ENCODE measurements around the gene PYDC1.
"Not testable (repeated sequence)": the region's sequence is repeated elsewhere in the genome, so short reads cannot be mapped to it uniquely, and the experiment has no call there.

Gene PYDC1

DNA sequence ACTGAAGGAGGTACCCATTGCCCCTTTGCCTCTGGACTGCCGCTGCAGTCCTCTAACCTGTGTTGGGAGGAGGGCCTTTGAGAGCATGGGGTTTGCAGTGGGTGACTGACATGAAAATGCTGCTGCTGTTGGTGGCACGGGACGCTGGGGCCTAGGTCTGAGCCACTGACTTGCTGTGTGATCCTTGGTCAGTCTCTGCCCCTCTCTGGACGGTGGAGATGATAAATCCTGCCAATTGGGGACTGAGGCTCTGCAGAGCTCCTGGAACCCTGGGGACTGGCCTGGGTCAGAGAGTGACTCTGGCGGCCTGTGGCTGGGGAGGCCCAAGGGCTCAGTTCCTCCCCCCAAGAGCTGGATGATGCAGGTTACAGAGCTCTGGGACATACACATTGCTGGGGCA, 6.1 kb upstream of the PYDC1 start:
- DNase-seq (ENCODE audit: low read depth in 3 of 3, low spot score in 1 of 3), result no peak

DNA sequence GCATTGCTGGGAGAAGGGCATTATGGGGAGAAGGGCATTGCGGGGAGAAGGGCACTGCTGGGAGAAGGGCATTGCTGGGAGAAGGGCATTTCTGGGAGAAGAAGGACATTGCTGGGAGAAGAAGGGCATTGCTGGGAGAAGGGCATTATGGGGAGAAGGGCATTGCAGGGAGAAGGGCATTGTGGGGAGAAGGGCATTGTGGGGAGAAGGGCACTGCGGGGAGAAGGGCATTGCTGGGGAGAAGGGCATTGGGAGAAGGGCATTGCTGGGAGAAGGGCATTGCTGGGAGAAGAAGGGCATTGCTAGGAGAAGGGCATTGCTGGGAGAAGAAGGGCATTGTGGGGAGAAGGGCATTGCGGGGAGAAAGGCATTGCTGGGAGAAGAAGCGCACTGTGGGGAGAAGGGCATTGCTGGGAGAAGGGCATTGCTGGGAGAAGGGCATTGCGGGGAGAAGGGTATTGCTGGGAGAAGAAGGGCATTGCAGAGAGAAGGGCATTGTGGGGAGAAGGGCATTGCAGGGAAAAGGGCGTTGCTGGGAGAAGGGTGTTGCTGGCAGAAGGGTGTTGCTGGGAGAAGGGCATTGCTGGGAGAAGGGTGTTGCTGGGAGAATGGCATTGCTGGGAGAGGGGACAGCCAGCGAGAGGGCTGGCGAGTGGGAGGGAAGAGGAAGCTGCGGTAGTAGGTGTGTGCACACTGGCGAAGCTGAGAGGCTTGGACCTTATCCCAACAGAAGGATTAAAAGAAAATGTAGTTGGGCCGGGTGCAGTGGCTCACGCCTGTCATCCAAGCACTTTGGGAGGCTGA, 4.6 kb upstream of the PYDC1 start:
- DNase-seq (ENCODE audit: low read depth in 3 of 3, low spot score in 1 of 3), result no peak

DNA sequence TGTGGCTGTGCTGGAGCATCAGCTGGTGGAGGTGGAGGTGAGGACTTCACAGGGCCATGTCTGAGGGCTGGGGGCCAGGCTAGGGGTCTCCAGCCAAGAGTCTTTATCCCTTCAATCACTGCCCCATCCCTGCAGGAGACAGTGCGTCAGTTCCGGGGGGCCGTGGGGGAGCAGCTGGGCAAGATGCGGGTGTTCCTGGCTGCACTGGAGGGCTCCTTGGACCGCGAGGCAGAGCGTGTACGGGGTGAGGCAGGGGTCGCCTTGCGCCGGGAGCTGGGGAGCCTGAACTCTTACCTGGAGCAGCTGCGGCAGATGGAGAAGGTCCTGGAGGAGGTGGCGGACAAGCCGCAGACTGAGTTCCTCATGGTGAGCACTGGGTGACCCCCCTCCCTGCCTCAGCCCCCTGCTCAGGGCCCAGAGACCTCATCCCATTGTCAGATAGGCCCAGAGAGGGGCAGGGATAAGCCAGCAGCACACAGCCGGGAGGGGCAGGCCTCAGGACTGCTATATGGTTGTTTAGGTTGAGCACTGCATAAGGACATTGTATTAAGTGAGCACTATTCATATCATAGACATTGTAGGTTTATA, 2.3 kb upstream of the PYDC1 start:
- no peak for DNase-seq (ENCODE audit: low read depth in 3 of 3, low spot score in 1 of 3)

- no peak for DNase-seq (ENCODE audit: low read depth in 3 of 3, low spot score in 1 of 3)
Observed at GRCh38 chr16:31217136-31217530, 198 bp upstream of the PYDC1 start.

GRCh38 chr16:31215287-31216162, 1.4 kb downstream of the PYDC1 start:
- no peak for DNase-seq (ENCODE audit: low read depth in 3 of 3, low spot score in 1 of 3)

DNA sequence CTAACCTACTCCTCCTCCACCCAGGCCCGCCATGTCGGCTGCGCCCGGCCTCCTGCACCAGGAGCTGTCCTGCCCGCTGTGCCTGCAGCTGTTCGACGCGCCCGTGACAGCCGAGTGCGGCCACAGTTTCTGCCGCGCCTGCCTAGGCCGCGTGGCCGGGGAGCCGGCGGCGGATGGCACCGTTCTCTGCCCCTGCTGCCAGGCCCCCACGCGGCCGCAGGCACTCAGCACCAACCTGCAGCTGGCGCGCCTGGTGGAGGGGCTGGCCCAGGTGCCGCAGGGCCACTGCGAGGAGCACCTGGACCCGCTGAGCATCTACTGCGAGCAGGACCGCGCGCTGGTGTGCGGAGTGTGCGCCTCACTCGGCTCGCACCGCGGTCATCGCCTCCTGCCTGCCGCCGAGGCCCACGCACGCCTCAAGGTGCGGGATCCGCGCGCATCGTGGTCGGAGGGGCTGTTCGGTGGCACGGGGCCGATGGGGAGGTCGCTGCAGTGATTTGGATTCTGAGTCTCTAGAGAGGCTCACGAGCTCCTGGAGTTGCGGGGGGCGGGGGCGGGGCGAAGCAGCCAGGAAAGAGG, 2.1 kb downstream of the PYDC1 start:
- no peak for DNase-seq (ENCODE audit: low read depth in 3 of 3, low spot score in 1 of 3)

GRCh38 chr16:31213877-31214707, 2.8 kb downstream of the PYDC1 start, which contains the start of gene TRIM72:
TSS of gene TRIM72 (plus strand) at chr16:31214119. CDS start at chr16:31214739, 620 bp downstream.
- no peak for DNase-seq (ENCODE audit: low read depth in 3 of 3, low spot score in 1 of 3)

DNA sequence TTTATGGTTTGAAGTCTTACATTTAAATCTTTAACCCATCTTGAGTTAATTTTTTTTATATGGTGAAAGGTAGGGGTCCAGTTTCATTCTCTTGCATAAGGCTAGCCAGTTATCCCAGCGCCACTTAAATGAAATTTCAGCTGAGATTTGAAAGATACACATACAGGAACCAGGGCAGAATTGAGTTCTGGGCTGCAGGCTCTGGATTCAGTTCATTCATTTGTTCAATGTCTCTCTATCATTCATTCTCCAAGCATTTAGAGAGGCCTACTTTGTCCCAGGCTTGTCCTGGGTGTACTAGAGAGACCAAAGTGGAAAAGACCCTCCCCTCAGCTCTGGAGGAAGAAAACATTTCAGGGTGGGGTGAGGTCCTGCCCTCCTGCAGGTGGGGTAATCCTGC, 3.6 kb downstream of the PYDC1 start:
- no peak for DNase-seq (ENCODE audit: low read depth in 3 of 3, low spot score in 1 of 3)

- DNase-seq (ENCODE audit: low read depth in 3 of 3, low spot score in 1 of 3), result no peak
Observed at GRCh38 chr16:31206776-31207175, 10.2 kb downstream of the PYDC1 start.

DNA sequence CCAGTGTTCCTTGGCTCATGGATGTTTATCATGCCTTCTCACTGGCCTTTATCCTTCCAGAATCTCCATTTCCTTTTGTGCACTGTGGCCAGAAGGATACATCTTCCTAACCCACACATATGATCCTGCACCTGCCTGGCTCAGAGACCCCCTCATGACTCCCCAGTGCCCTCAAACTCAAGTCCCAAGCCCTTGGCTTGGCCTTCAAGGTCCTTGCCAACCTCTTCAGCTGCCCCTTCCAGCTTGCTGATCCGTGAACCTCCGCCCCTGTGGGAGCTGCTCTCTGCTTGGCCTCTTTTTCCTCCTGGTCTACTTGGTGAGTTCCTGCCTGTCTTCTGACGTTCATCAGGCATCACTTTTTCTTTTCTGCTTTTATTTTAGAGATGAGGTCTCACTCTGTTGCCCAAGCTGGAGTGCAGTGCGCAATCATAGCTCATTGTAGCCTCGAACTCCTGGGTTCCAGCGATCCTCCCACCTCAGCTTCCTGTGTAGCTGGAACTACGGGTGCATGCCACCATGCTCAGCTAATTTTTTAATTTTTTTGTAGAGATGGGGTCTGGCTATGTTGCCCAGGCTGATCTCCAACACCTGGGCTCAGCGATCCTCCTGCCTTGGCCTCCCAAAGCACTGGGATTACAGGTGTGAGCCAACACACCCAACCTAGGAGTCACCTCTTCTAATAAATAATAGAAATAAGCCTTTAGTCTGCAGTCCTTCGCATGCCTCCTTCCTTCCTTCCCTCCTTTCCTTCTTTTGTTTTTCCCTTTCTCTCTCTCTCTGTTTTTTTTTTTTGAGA, 11.9 kb downstream of the PYDC1 start:
- DNase-seq (ENCODE audit: low read depth in 3 of 3, low spot score in 1 of 3), result no peak

DNA sequence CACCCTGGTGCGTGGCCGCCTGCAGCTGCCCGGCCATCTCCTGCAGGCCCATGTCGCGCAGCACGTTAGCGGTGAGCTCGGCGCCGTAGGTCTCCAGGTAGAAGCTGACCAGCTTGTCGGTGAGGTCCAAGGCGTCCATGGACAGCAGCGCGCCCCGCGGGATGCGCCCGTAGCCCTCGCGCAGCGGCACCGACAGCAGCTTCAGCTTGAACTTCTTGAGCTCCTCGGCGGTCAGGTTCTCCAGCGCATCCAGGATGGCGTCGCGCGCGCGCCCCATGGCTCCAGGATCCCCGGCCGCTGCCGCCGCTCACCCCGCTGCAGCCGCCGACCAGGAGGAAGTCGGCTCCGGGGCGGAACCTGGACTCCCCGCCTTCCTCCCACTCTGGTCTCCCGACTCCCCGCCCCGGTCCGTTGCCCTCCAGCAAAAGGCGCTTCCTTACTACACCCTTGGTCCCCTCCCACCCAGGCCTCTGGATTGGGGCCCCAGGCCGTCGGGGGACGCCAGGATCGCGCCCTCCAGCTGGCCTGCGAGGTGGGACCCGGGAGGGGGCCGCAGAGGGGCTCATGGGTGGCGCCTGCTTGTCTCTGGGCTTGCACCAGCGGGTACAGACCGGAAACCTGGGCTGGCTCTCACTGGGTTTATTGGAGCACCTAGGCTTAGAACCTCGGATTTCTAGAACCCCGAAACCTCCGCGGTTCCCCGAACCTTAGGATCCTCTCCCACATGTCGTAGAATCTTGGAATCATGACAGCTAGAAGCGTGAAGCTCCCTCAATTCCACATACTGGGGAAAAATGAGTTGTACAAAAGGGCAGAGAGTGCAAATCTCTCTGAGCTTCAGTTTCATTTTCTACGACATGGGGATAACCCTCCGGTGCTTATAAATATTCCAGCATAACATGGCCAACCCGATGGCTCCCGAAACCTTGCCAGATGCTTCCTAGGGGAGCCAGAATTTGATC, 14.2 kb downstream of the PYDC1 start, which contains the start of gene PYCARD:
Gene PYCARD (minus strand): TSS at position 347 of the 962 bp plus-strand sequence. CDS start 70 bp downstream, at position 277.
- DNase-seq (ENCODE audit: low read depth in 3 of 3, low spot score in 1 of 3), result no peak

DNA sequence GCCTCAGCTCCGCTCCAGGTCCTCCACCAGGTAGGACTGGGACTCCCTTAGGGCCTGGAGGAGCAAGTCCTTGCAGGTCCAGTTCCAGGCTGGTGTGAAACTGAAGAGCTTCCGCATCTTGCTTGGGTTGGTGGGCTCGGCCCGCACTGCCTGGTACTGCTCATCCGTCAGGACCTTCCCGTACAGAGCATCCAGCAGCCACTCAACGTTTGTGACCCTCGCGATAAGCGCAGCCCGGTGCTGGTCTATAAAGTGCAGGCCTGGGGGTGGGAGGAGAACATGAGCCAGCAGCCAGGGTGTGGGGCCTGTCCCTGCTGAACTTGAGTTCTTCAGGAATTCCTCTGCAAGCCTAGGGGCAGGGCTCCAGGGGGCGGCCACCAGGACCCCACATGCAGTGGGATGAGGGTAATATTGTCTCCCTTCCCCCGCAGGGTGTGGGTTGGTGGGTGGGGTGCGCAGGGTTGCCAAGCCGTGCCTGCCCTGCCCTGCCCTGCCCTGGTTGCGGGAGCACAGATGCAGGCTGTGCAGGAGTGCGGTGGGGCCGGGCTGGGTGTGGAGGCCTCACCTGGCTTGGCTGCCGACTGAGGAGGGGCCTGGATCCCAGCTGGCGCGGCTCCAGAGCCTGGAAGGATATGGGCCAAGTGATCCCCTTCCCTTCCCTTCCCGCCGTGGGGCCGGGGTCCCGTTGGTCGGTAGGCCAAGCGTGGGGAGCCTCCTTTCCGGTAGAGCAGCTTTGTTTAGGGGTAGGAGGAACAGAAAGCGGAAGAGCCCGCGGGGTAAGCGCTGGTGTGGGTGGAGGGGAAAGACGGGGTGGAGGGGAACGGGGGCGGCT, 15.1 kb downstream of the PYDC1 start:
- DNase-seq (ENCODE audit: low read depth in 3 of 3, low spot score in 1 of 3), result no peak

GRCh38 chr16:31200821-31201568, 15.9 kb downstream of the PYDC1 start:
- DNase-seq (ENCODE audit: low read depth in 3 of 3, low spot score in 1 of 3), result no peak

DNA sequence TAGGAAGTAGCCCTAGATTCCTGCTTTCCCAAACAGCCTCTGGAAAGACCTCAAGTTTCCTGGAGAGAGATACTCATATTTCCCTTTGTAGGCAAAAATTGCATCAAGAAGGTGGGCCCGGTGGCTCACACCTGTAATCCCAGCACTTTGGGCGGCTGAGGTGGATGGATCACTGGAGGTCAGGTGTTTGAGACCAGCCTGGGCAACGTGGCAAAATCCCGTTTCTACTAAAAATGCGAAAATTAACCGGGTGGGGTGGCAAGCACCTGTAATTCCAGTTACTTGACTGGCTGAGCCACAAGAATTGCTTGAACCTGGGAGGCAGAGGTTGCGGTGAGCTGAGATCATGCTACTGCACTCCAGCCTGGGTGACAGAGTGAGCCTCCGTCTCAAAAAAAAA, 16.8 kb downstream of the PYDC1 start:
- not testable (repeated sequence) for DNase-seq (ENCODE audit: low read depth in 3 of 3, low spot score in 1 of 3)

GRCh38 chr16:31199430-31200041, 17.4 kb downstream of the PYDC1 start:
- no peak for DNase-seq (ENCODE audit: low read depth in 3 of 3, low spot score in 1 of 3)

DNA sequence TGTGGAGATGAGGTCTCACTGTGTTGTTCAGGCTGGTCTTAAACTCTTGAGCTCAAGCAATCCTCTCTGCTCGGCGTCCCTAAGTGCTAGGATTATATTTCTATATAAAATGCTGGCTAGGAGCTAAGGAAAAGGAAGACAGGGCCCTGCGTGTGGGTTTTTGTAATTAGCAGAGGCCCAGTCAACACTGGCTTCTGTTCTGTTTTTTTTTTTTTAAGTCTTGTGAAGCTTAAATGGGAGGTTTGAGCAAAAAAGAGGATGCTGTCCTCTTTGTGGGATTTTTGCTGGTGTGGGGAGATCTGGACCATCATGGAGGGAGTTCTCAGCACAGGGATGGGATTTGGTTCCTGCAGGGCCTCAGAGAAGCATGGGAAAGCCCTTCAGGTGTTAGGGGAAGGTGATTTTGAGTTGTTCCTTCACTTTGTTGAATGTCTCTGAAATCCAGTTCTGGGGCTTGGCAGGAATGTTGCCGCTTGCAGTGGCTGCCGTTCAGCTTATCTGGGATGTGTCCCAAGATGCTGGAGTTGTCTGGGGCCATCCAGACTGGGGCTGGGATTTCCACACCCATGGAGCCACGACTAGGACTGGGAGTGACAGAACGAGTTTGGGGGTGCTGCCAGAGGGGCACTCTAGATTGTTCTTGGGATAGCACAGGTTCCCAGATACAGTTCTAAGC, 18.6 kb downstream of the PYDC1 start:
- no peak for DNase-seq (ENCODE audit: low read depth in 3 of 3, low spot score in 1 of 3)
